ENCODE results near the gene TLR5. TPM values are rescaled to one million over a fixed set of nuclear protein-coding genes. Genes with fewer than 3 reads are reported as not detected.

Gene TLR5
- total RNA-seq, 4 donors from 2014 or later: 7.6 to 16.4 (median 8.9) TPM

DNA sequence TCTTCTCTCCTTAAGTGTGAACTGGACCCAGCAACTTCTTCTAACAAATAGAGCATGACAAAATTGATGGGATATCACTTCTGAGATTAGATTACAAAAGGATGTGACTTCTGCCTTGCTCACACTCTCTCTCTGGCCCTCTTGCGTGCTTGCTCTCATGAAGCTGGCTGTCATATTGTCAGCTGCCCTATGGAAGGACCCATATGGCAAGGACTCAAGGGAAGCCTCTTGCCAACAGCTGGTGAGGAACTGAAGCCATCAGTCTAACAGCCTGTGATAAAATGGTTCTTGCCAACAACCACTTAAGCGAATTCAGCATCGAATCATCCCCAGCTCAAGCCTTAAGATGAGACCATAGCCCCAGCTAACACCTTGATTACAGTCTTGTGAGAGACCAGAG is 4.8 kb upstream of the TLR5 start:
- H3K9me3 ChIP-seq: no peaks in the 10 kb centered on the region
- no peak for DNase-seq
- no peak for TF ChIP-seq CTCF (IDR thresholded peaks at IDR 0.05)
- TF ChIP-seq POLR2A (IDR thresholded peaks at IDR 0.05): no peak
- H3K36me3 ChIP-seq: no peaks in the 10 kb centered on the region
- intact Hi-C loops (cut with DNase I; ENCODE audit: low total_unique reads): no loop called here
- H3K4me1 ChIP-seq: no peaks in the 10 kb centered on the region
- no peak overlapping the region for H3K4me3 ChIP-seq
- H3K27ac ChIP-seq: no peak overlapping the region
- H3K27me3 ChIP-seq: no peaks in the 10 kb centered on the region

GRCh38 chr1:223147409-223147808 is 4.4 kb upstream of the TLR5 start:
- H3K4me1 ChIP-seq: no peaks in the 10 kb centered on the region
- intact Hi-C loops (cut with DNase I; ENCODE audit: low total_unique reads): no loop called here
- H3K9me3 ChIP-seq: no peaks in the 10 kb centered on the region
- DNase-seq: no peak
- TF ChIP-seq CTCF (IDR thresholded peaks at IDR 0.05) (no peak), POLR2A (IDR thresholded peaks at IDR 0.05) (no peak)
- H3K27ac ChIP-seq: no peak overlapping the region
- no peaks in the 10 kb centered on the region for H3K27me3 ChIP-seq
- no peaks in the 10 kb centered on the region for H3K36me3 ChIP-seq
- no peak overlapping the region for H3K4me3 ChIP-seq

DNA sequence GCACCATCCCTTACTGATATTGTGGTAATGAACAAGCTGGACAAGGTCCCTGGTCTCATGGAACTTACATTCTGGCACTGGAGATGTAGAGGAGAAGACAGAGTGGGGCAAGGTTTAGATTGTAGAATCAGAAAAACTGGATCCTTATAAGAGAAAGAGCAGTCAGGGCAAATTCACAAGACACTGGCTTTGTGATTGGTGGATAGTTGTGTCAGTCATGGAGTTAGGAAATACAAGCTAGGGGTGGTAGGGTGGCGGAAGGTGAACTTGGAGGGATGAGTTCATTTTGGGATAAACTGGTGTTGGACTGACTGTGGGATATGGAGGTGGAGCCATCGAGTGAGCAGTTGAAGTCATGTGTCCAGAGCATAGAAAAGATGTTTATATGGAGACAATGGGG is 3.7 kb upstream of the TLR5 start:
- Histone ChIP-seq H3K27me3 (no peaks in the 10 kb centered on the region), H3K4me3 (no peak overlapping the region), H3K27ac (no peak overlapping the region), H3K9me3 (no peaks in the 10 kb centered on the region), H3K4me1 (no peaks in the 10 kb centered on the region), H3K36me3 (no peaks in the 10 kb centered on the region)
- intact Hi-C loops (cut with DNase I; ENCODE audit: low total_unique reads): no loop called here
- DNase-seq: no peak
- no peak for TF ChIP-seq POLR2A (IDR thresholded peaks at IDR 0.05)
- TF ChIP-seq CTCF (IDR thresholded peaks at IDR 0.05): no peak

- no peak for DNase-seq
- Histone ChIP-seq H3K4me3 (no peak overlapping the region), H3K27ac (no peak overlapping the region), H3K9me3 (no peaks in the 10 kb centered on the region), H3K27me3 (no peaks in the 10 kb centered on the region), H3K36me3 (no peaks in the 10 kb centered on the region), H3K4me1 (no peaks in the 10 kb centered on the region)
- intact Hi-C loops (cut with DNase I; ENCODE audit: low total_unique reads): no loop called here
- TF ChIP-seq CTCF (IDR thresholded peaks at IDR 0.05): no peak
- TF ChIP-seq POLR2A (IDR thresholded peaks at IDR 0.05): no peak
Observed at GRCh38 chr1:223144914-223145313, 1.9 kb upstream of the TLR5 start.

- TF ChIP-seq CTCF (IDR thresholded peaks at IDR 0.05) (no peak), POLR2A (IDR thresholded peaks at IDR 0.05) (no peak)
- intact Hi-C loops (cut with DNase I; ENCODE audit: low total_unique reads): no loop called here
- no peaks in the 10 kb centered on the region for H3K4me1 ChIP-seq
- no peak overlapping the region for H3K27ac ChIP-seq
- no peaks in the 10 kb centered on the region for H3K9me3 ChIP-seq
- H3K4me3 ChIP-seq: no peak overlapping the region
- DNase-seq: no peak
- no peaks in the 10 kb centered on the region for H3K36me3 ChIP-seq
- H3K27me3 ChIP-seq: no peaks in the 10 kb centered on the region
Observed at GRCh38 chr1:223144431-223144830, 1.4 kb upstream of the TLR5 start.

All from uterus (tissue), 4 donors.